Measurements from ENCODE around the gene MYORG.

The MYORG gene

DNA sequence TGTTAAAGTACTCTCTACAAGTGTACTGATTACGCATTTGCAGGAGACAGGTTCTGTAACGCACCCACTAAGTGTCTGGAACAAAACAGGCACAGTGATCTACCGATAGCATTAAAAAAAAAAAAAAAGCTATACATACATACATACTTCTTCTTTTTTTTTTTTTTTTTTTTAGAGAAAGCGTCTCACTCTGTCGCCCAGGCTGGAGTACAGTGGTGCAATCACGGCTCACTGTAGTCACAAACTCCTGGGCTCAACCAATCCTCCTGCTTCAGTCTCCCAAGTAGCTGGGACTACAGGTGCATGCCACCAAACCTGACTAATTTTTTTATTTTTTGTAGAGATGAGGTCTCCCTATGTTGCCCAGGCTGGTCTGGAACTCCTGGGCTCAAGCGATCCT lies 55.2 kb downstream of the MYORG start:
- Histone ChIP-seq H3K9ac (ENCODE audit: low read length) (no peak overlapping the region), H3K36me3 (replicated peaks; ENCODE audit: insufficient read depth, low read length) (no peaks in the 10 kb centered on the region), H3K27ac (ENCODE audit: low read length) (no peak overlapping the region), H3K4me1 (ENCODE audit: low read length) (peaks cover 7% of the 10 kb centered on the region; the same call in 1 of the 2 replicates), H4K20me1 (ENCODE audit: insufficient read depth, low read length) (no peaks in the 10 kb centered on the region), H3K79me2 (ENCODE audit: low read length) (peaks cover 65% of the 10 kb centered on the region), H3K9me2 (replicated peaks; ENCODE audit: insufficient read depth, low read length) (no peaks in the 10 kb centered on the region), H3K9me3 (replicated peaks; ENCODE audit: insufficient read depth, low read length) (no peaks in the 10 kb centered on the region), H3K27me3 (replicated peaks; ENCODE audit: insufficient read depth, low read length) (no peaks in the 10 kb centered on the region), H3F3A (ENCODE audit: insufficient read depth, low read length) (0 out of 2 replicates have a peak, but pooled peaks cover 4% of the 10 kb centered on the region), H3K4me2 (ENCODE audit: low read depth, low read length) (no peak overlapping the region), H2AFZ (ENCODE audit: low read length) (no peak overlapping the region), H3K4me3 (ENCODE audit: low read length) (no peak overlapping the region)
- TF ChIP-seq, protein P1, sequence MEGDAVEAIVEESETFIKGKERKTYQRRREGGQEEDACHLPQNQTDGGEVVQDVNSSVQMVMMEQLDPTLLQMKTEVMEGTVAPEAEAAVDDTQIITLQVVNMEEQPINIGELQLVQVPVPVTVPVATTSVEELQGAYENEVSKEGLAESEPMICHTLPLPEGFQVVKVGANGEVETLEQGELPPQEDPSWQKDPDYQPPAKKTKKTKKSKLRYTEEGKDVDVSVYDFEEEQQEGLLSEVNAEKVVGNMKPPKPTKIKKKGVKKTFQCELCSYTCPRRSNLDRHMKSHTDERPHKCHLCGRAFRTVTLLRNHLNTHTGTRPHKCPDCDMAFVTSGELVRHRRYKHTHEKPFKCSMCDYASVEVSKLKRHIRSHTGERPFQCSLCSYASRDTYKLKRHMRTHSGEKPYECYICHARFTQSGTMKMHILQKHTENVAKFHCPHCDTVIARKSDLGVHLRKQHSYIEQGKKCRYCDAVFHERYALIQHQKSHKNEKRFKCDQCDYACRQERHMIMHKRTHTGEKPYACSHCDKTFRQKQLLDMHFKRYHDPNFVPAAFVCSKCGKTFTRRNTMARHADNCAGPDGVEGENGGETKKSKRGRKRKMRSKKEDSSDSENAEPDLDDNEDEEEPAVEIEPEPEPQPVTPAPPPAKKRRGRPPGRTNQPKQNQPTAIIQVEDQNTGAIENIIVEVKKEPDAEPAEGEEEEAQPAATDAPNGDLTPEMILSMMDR (IDR thresholded peaks at IDR 0.05; ENCODE audit: low read length): no peak
- TF ChIP-seq EZH2 (optimal IDR thresholded peaks at IDR 0.05; ENCODE audit: low read depth, low read length) (no peak), EZH2phosphoT487 (IDR thresholded peaks at IDR 0.05; ENCODE audit: low read length) (no peak)
- DNase-seq: no peak

DNA sequence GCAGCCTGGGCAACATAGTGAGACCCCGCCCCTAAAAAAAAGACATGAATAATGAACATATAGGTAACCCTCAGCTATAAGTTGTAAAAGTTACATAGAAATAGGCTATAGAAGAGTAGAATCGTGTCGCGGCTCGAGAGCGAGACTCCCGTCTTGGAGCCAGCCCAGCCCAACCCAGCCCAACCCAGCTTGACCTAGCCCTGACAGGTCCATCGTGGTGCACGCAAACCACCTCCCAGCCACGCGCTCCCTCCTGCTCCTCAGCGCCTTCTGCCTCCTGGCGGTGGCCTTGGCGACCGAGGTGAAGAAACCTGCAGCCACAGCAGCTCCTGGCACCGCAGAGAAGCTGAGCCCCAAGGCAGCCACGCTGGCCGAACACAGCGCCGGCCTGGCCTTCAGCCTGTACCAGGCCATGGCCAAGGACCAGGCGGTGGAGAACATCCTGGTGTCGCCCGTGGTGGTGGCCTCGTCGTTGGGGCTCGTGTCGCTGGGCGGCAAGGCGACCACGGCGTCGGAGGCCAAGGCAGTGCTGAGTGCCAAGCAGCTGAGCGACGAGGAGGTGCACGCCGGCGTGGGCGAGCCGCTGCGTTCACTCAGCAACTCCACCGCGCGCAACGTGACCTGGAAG lies 58.4 kb downstream of the MYORG start:
- no peaks in the 10 kb centered on the region for H3K9me3 ChIP-seq (replicated peaks; ENCODE audit: insufficient read depth, low read length)
- H4K20me1 ChIP-seq (ENCODE audit: insufficient read depth, low read length): no peaks in the 10 kb centered on the region
- no peaks in the 10 kb centered on the region for H3K36me3 ChIP-seq (replicated peaks; ENCODE audit: insufficient read depth, low read length)
- no peak overlapping the region for H2AFZ ChIP-seq (ENCODE audit: low read length)
- no peak overlapping the region for H3K27ac ChIP-seq (ENCODE audit: low read length)
- no peak overlapping the region for H3K9ac ChIP-seq (ENCODE audit: low read length)
- no peaks in the 10 kb centered on the region for H3K9me2 ChIP-seq (replicated peaks; ENCODE audit: insufficient read depth, low read length)
- DNase-seq: no peak
- H3K4me3 ChIP-seq (ENCODE audit: low read length): no peak overlapping the region
- peaks cover 39% of the 10 kb centered on the region for H3K79me2 ChIP-seq (ENCODE audit: low read length)
- H3K27me3 ChIP-seq (replicated peaks; ENCODE audit: insufficient read depth, low read length): no peaks in the 10 kb centered on the region
- no peaks in the 10 kb centered on the region for H3F3A ChIP-seq (ENCODE audit: insufficient read depth, low read length)
- TF ChIP-seq, protein P1 (IDR thresholded peaks at IDR 0.05; ENCODE audit: low read length): no peak
- H3K4me2 ChIP-seq (ENCODE audit: low read depth, low read length): no peak overlapping the region
- H3K4me1 ChIP-seq (ENCODE audit: low read length): no peaks in the 10 kb centered on the region

DNA sequence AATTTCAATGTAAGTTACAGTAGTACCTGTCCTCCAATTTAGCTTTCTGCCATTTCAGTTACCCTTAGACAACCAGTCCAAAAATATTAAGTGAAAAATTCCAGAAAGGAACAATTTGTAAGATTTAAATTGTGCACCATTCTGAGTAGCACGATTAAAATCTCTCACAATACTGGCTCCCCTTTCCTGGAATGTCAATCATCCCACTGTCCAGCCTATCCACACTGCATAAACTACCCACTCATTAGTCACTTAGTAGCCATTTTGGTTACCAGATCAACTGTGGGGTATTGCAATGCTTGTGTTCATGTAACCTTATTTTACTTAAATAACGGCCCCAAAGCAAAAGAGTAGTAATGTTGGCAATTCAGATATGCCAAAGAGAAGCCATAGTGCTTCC lies 59.3 kb downstream of the MYORG start:
- H3K9me3 ChIP-seq (replicated peaks; ENCODE audit: insufficient read depth, low read length): no peaks in the 10 kb centered on the region
- H3K79me2 ChIP-seq (ENCODE audit: low read length): peaks cover 31% of the 10 kb centered on the region
- DNase-seq: no peak
- no peak overlapping the region for H3K4me3 ChIP-seq (ENCODE audit: low read length)
- no peaks in the 10 kb centered on the region for H3K27me3 ChIP-seq (replicated peaks; ENCODE audit: insufficient read depth, low read length)
- H2AFZ ChIP-seq (ENCODE audit: low read length): no peak overlapping the region
- no peak for TF ChIP-seq EZH2phosphoT487 (IDR thresholded peaks at IDR 0.05; ENCODE audit: low read length)
- TF ChIP-seq EZH2 (optimal IDR thresholded peaks at IDR 0.05; ENCODE audit: low read depth, low read length): no peak
- TF ChIP-seq, protein P1 (IDR thresholded peaks at IDR 0.05; ENCODE audit: low read length): no peak
- H4K20me1 ChIP-seq (ENCODE audit: insufficient read depth, low read length): no peaks in the 10 kb centered on the region
- H3K36me3 ChIP-seq (replicated peaks; ENCODE audit: insufficient read depth, low read length): no peaks in the 10 kb centered on the region
- no peaks in the 10 kb centered on the region for H3F3A ChIP-seq (ENCODE audit: insufficient read depth, low read length)
- H3K9me2 ChIP-seq (replicated peaks; ENCODE audit: insufficient read depth, low read length): no peaks in the 10 kb centered on the region
- H3K4me1 ChIP-seq (ENCODE audit: low read length): no peaks in the 10 kb centered on the region
- no peak overlapping the region for H3K4me2 ChIP-seq (ENCODE audit: low read depth, low read length)
- no peak overlapping the region for H3K27ac ChIP-seq (ENCODE audit: low read length)
- no peak overlapping the region for H3K9ac ChIP-seq (ENCODE audit: low read length)

All from MM.1S (cell line).